Peyer's patch (tissue), 4 donors: Measurements from ENCODE around the gene TEC.

Experiments
- POLR2A ChIP-seq, 2 donors: fragments of 450-650 bp; IDR thresholded peaks; one replicate each; pipeline ENCODE4 v1.5.1; 2017; ENCODE audit warnings: antibody characterized with exemption in 2 of 2, mild to moderate bottlenecking in 2 of 2, moderate library complexity in 2 of 2
- TF ChIP-seq, protein P1 (sequence below), 6 experiments: fragments of 450-650 bp in 4 of 6; fragments of 200-600 bp in 2 of 6; sonication (generic) in 1 of 6; IDR thresholded peaks; one replicate each; pipeline ENCODE4 v1.5.1; 2017 to 2019; ENCODE audit warnings: antibody characterized with exemption in 6 of 6, mild to moderate bottlenecking in 3 of 6, moderate library complexity in 1 of 6

DNA sequence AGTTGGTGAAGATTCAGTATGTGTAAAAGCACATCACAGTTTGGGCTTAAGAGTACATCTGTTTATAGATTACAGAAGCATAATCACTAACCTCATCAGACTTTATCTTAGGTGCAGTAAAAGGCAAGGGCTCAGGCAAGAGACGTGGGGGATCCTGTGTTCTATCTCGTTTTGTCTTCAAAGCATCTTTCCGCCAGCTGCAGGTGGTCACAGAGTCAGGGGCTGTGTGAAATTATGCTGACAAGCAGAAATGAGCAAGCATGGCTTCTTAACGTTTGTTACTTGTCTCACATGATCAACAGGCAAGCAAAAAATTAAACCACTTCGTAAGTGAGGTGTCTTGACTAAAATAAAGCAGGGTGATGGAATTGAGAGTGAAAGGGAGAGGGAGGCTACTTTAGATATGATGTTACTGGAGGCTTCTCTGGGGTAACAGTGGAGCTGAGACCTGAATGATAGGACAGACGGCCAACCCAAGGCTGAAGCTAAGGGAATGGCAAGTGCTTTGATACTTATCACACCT is 1.4 kb upstream of the TEC start:
- TF ChIP-seq POLR2A (IDR thresholded peaks at IDR 0.05): no peak
- TF ChIP-seq, protein P1, sequence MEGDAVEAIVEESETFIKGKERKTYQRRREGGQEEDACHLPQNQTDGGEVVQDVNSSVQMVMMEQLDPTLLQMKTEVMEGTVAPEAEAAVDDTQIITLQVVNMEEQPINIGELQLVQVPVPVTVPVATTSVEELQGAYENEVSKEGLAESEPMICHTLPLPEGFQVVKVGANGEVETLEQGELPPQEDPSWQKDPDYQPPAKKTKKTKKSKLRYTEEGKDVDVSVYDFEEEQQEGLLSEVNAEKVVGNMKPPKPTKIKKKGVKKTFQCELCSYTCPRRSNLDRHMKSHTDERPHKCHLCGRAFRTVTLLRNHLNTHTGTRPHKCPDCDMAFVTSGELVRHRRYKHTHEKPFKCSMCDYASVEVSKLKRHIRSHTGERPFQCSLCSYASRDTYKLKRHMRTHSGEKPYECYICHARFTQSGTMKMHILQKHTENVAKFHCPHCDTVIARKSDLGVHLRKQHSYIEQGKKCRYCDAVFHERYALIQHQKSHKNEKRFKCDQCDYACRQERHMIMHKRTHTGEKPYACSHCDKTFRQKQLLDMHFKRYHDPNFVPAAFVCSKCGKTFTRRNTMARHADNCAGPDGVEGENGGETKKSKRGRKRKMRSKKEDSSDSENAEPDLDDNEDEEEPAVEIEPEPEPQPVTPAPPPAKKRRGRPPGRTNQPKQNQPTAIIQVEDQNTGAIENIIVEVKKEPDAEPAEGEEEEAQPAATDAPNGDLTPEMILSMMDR (IDR thresholded peaks at IDR 0.05): no peak
